ENCODE data around the gene TTC28. TPM values are rescaled to one million over a fixed set of nuclear protein-coding genes. Genes with fewer than 3 reads are reported as not detected.
"Not testable (repeated sequence)": the region's sequence is repeated elsewhere in the genome, so short reads cannot be mapped to it uniquely, and the experiment has no call there.

Gene TTC28
- total RNA-seq, 1 experiment from 2014 or later: not detected

DNA sequence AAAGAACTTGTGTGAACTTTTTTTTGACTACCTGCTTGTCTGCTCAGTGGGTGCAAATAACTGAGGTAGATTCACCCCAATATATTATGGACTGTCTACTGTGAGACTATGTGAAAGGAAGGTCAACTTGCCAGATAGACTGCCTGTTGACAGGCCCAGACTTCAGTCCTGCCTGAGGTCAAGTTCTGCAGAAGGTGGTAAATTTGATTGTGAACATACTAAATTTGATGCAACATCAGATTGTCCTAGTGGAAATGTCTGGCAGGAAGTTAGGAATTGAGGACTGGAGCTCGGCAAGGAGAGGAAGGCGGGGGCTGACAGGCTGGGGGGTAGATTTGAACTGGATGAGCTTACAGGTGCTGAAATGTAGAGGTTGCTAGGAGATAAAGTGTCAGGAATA lies 140.7 kb downstream of the TTC28 start:
- Mint-ChIP-seq H3K27me3 (ENCODE audit: insufficient read depth, unreplicated experiment) (peaks cover 21% of the 10 kb centered on the region), H3K27ac (ENCODE audit: low read depth, unreplicated experiment) (no peak overlapping the region), H3K4me1 (ENCODE audit: insufficient read depth, unreplicated experiment) (no peaks in the 10 kb centered on the region), H3K4me3 (ENCODE audit: unreplicated experiment) (no peak overlapping the region), H3K36me3 (ENCODE audit: insufficient read depth, unreplicated experiment) (no peaks in the 10 kb centered on the region), H3K9me3 (ENCODE audit: unreplicated experiment) (peaks cover 8% of the 10 kb centered on the region)
- no TSS peak for BruUV-seq (replicated peaks)
- ChIA-PET CTCF (no interaction called here), POLR2A (no interaction called here)
- DNase-seq (ENCODE audit: unreplicated experiment): no peak
- intact Hi-C loops (cut with micrococcal nuclease): no loop called here
- TF ChIP-seq, protein P1, sequence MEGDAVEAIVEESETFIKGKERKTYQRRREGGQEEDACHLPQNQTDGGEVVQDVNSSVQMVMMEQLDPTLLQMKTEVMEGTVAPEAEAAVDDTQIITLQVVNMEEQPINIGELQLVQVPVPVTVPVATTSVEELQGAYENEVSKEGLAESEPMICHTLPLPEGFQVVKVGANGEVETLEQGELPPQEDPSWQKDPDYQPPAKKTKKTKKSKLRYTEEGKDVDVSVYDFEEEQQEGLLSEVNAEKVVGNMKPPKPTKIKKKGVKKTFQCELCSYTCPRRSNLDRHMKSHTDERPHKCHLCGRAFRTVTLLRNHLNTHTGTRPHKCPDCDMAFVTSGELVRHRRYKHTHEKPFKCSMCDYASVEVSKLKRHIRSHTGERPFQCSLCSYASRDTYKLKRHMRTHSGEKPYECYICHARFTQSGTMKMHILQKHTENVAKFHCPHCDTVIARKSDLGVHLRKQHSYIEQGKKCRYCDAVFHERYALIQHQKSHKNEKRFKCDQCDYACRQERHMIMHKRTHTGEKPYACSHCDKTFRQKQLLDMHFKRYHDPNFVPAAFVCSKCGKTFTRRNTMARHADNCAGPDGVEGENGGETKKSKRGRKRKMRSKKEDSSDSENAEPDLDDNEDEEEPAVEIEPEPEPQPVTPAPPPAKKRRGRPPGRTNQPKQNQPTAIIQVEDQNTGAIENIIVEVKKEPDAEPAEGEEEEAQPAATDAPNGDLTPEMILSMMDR (IDR thresholded peaks at IDR 0.05; ENCODE audit: unreplicated experiment): no peak

DNA sequence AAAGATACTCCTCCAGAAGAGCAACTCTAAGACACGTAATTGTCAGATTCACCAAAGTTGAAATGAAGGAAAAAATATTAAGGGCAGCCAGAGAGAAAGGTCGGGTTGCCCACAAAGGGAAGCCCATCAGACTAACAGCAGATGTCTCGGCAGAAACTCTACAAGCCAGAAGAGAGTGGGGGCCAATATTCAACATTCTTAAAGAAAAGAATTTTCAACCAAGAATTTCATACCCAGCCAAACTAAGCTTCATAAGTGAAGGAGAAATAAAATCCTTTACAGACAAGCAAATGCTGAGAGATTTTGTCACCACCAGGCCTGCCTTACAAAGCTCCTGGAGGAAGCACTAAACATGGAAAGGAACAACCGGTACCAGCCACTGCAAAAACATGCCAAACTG lies 149.1 kb downstream of the TTC28 start:
- H3K27ac Mint-ChIP-seq (ENCODE audit: low read depth, unreplicated experiment); POLR2A ChIA-PET; H3K36me3 Mint-ChIP-seq (ENCODE audit: insufficient read depth, unreplicated experiment); BruUV-seq (replicated peaks); intact Hi-C loops (cut with micrococcal nuclease); CTCF ChIA-PET; H3K4me3 Mint-ChIP-seq (ENCODE audit: unreplicated experiment); H3K4me1 Mint-ChIP-seq (ENCODE audit: insufficient read depth, unreplicated experiment); DNase-seq (ENCODE audit: unreplicated experiment): not testable (repeated sequence)
- Mint-ChIP-seq H3K9me3 (ENCODE audit: unreplicated experiment) (peaks cover 21% of the 10 kb centered on the region), H3K27me3 (ENCODE audit: insufficient read depth, unreplicated experiment) (peaks cover 55% of the 10 kb centered on the region)

DNA sequence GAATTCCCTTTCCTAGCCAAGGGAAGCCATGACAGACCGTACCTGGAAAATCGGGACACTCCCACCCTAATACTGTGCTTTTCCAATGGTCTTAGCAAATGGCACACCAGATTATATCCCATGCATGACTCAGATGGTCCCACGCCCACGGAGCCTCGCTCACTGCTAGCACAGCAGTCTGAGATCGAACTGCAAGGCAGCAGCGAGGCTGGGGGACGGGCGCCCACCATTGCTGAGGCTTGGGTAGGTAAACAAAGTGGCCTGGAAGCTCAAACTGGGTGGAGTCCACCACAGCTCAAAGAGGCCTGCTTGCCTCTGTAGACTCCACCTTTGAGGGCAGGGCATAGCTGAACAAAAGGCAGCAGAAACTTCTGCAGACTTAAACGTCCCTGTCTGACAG lies 150.5 kb downstream of the TTC28 start:
- Mint-ChIP-seq H3K9me3 (ENCODE audit: unreplicated experiment) (peaks cover 21% of the 10 kb centered on the region), H3K27me3 (ENCODE audit: insufficient read depth, unreplicated experiment) (peaks cover 55% of the 10 kb centered on the region)
- H3K4me3 Mint-ChIP-seq (ENCODE audit: unreplicated experiment); H3K27ac Mint-ChIP-seq (ENCODE audit: low read depth, unreplicated experiment); H3K4me1 Mint-ChIP-seq (ENCODE audit: insufficient read depth, unreplicated experiment); BruUV-seq (replicated peaks); DNase-seq (ENCODE audit: unreplicated experiment); H3K36me3 Mint-ChIP-seq (ENCODE audit: insufficient read depth, unreplicated experiment); POLR2A ChIA-PET; intact Hi-C loops (cut with micrococcal nuclease): not testable (repeated sequence)
- CTCF ChIA-PET: interaction anchor here (0.6 kb wide), 1 partner anchor 1554 kb away, joined by 3 read pairs; no protein-coding TSS in a partner anchor

DNA sequence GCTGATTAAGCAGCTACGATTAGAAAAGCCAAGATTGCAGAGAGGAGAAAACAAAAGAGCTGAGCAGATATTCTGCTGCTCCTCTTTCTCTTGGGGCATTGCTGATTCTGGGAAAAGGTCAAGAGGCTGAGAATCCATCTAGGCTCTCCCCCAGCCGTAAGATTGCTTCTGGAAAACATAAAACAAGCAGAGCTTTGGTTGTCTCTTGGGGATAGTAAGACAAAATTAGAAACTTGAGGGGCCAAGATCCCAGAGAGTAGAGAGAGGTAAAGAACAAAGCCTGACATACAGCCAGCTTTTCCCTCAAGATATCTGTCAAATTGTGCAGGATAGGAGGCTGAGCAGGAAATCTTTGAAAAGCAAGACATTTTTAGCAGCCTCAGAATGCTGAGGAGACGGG lies 158.2 kb downstream of the TTC28 start:
- H3K27ac Mint-ChIP-seq (ENCODE audit: low read depth, unreplicated experiment): no peak overlapping the region
- H3K36me3 Mint-ChIP-seq (ENCODE audit: insufficient read depth, unreplicated experiment): no peaks in the 10 kb centered on the region
- intact Hi-C loops (cut with micrococcal nuclease): no loop called here

DNA sequence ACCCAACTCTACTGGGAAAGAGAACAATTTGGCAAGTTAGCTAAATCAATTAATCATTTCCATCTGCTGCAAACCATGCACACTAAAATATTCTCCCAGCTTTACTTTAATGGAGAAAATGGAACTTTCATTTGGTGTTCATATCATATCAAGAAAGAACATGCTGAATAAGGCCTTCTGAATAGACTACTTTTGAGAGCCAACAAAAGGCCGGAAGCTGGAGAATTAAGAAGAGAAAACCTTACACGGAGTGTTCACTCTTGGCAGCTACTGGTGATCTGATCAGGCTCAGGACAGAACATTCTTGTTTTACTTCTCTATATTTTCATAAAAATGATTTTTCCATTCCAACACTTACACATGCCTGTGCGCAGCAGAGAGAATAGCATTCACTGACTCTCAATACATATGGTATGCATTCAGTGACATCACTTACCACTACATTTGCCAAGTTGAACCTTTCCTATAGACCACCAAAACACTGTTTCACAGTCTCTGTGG lies 165.3 kb downstream of the TTC28 start:
- Mint-ChIP-seq H3K36me3 (ENCODE audit: insufficient read depth, unreplicated experiment) (no peaks in the 10 kb centered on the region), H3K4me1 (ENCODE audit: insufficient read depth, unreplicated experiment) (no peaks in the 10 kb centered on the region), H3K27me3 (ENCODE audit: insufficient read depth, unreplicated experiment) (peaks cover 42% of the 10 kb centered on the region), H3K9me3 (ENCODE audit: unreplicated experiment) (peaks cover 24% of the 10 kb centered on the region), H3K4me3 (ENCODE audit: unreplicated experiment) (no peak overlapping the region), H3K27ac (ENCODE audit: low read depth, unreplicated experiment) (no peak overlapping the region)
- ChIA-PET CTCF (interaction anchor here (0.6 kb wide), 1 partner anchor 12 kb away, joined by 3 read pairs; no protein-coding TSS in a partner anchor), POLR2A (no interaction called here)
- DNase-seq (ENCODE audit: unreplicated experiment): no peak
- intact Hi-C loops (cut with micrococcal nuclease): no loop called here
- TF ChIP-seq, protein P1 (IDR thresholded peaks at IDR 0.05; ENCODE audit: unreplicated experiment): no peak
- no TSS peak for BruUV-seq (replicated peaks)

More for the DNA sequence above, 158.2 kb downstream of the TTC28 start:
- peaks cover 77% of the 10 kb centered on the region for H3K27me3 Mint-ChIP-seq (ENCODE audit: insufficient read depth, unreplicated experiment)
- TF ChIP-seq, protein P1 (IDR thresholded peaks at IDR 0.05; ENCODE audit: unreplicated experiment): no peak
- no peaks in the 10 kb centered on the region for H3K9me3 Mint-ChIP-seq (ENCODE audit: unreplicated experiment)
- no TSS peak for BruUV-seq (replicated peaks)
- POLR2A ChIA-PET: no interaction called here
- CTCF ChIA-PET: interaction anchor here (0.7 kb wide), 1 partner anchor 25 kb away, joined by 6 read pairs; no protein-coding TSS in a partner anchor
- H3K4me3 Mint-ChIP-seq (ENCODE audit: unreplicated experiment): no peak overlapping the region
- no peaks in the 10 kb centered on the region for H3K4me1 Mint-ChIP-seq (ENCODE audit: insufficient read depth, unreplicated experiment)
- no peak for DNase-seq (ENCODE audit: unreplicated experiment)

DNA sequence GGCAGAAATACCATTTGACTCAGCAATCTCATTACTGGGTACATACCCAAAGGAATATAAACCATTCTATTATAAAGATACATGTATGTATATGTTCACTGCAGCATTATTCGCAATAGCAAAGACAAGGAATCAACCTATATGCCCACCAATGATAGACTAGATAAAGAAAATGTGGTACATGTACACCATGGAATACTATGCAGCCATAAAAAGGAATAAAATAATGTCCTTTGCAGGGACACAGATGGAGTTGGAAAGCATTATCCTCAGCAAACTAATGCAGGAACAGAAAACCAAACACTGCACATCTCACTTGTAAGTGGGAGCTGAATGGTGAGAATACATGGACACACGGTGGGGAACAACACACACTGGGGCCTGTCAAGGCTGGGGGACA lies 167.3 kb downstream of the TTC28 start:
- H3K36me3 Mint-ChIP-seq (ENCODE audit: insufficient read depth, unreplicated experiment); DNase-seq (ENCODE audit: unreplicated experiment); H3K27ac Mint-ChIP-seq (ENCODE audit: low read depth, unreplicated experiment); POLR2A ChIA-PET; BruUV-seq (replicated peaks); CTCF ChIA-PET; H3K4me1 Mint-ChIP-seq (ENCODE audit: insufficient read depth, unreplicated experiment); H3K4me3 Mint-ChIP-seq (ENCODE audit: unreplicated experiment); intact Hi-C loops (cut with micrococcal nuclease): not testable (repeated sequence)
- Mint-ChIP-seq H3K27me3 (ENCODE audit: insufficient read depth, unreplicated experiment) (peaks cover 34% of the 10 kb centered on the region), H3K9me3 (ENCODE audit: unreplicated experiment) (peaks cover 30% of the 10 kb centered on the region)
